Stimulated activated CD4-positive, alpha-beta T cell treated with anti-CD3 and anti-CD28 coated beads, TNF-alpha, amount 100 ng/mL, for 4 hours (primary cell): ENCODE data around the gene GRM8.

Experiments
- DNase-seq, 3 experiments: peaks; one replicate each; pipeline ENCODE4 v3.0.0-alpha.2; 2020; ENCODE audit warnings: low read depth in 3 of 3

Gene GRM8

DNA sequence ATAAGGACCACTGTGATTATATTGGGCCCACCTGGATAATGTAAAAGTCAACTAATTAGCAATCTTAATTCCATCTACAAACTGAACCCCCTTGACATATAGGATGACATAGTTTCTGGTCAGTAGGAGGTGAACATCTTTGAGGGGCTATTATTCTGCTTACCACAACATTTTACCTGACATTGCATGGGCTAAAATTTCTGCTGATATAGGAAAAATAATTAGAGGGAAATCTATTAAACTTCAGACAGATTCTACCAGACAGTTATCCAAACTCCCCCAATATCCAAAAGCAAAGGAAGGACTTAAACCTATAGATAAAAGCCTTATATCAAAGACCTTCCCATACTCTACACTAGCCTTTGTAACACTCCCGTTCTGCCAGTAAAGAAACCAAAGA is 443.6 kb downstream of the GRM8 start:
- DNase-seq: no peak

DNA sequence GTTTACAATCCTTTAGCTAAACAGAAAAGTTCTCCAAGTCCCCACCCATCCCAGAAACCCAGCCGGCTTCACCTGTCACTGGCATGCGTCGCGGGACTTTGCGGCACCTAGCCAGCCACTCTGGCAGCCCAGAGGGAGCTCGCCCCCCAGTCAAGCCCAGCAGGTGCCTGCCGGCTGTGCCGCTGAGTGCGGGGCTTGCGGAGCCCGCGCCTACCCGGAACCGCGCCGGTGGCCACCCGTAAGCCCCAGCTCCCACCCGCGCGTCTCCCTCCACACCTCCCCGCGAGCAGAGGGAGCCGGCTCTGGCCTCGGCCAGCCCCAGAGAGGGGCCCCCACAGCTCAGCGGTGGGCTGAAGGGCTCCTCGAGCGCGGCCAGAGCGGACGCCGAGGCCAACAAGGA is 446.1 kb downstream of the GRM8 start:
- DNase-seq: no peak

GRCh38 chr7:126805351-126805750 is 447.4 kb downstream of the GRM8 start:
- no peak for DNase-seq

GRCh38 chr7:126804604-126805003 is 448.1 kb downstream of the GRM8 start:
- no peak for DNase-seq

DNA sequence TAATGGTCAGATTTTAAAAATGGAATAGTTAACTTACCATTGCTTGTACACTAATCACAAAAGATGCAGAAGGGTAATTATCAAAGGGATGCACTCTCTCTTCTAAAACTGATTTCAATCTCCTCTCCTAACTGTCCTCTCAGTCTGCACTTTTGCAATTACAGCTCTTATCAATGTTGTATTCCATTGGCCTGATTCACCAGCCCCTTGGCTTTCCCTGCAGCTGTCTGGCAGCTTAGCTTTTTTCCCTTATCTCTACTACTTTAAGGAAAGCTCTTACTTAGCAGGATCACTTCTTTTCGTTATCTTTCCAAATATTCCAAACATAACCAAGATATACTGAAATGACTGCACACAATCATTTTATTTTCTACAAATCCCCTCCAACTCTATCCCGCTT is 448.8 kb downstream of the GRM8 start:
- no peak for DNase-seq

- no peak for DNase-seq
These were observed 449.6 kb downstream of the GRM8 start for GRCh38 chr7:126803060-126803665.

- DNase-seq: no peak
These were observed 451.0 kb downstream of the GRM8 start for GRCh38 chr7:126801733-126802132.

DNA sequence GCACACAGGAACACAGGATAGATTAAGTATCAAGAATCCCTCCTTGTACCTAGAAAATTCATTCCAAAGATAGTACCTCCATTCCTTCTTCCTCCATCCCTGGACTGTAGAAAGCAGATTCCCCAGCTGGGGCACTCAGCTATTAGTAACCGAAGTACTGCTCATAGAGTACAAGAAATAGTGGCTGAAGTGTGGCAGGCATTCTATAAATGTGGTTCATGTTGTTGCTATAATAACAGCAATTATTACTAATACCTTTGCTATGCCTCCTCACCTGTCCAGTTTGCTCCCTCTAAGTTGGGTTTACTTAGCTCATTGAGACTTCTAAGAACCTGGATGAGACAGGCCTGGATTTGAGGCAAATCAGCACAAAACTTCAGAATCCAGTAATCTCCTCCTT is 453.2 kb downstream of the GRM8 start:
- DNase-seq: no peak

GRCh38 chr7:126792521-126792920 is 460.2 kb downstream of the GRM8 start:
- DNase-seq: no peak

GRCh38 chr7:126791306-126791705 is 461.4 kb downstream of the GRM8 start:
- DNase-seq: no peak

DNA sequence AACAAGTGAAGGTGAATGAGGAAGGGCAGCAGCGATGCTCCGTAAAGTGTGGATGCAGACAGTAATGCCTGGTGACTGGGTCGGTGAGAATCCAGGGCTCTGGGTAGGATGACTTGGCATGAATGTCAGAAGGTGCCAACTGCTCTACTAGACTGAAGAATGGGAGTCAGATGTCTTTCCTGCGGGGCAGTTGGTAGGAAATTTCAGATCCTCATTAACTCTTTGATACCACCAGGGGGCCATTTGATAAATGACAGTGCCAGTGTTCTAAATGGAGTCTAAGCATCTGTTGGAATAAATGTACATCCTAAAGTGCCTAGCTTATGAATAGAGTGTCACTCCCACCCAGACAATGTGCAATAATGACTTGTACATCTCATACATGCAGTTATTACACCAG is 462.0 kb downstream of the GRM8 start:
- DNase-seq: no peak

- DNase-seq: no peak
These were observed 469.1 kb downstream of the GRM8 start for GRCh38 chr7:126783613-126784012.

DNA sequence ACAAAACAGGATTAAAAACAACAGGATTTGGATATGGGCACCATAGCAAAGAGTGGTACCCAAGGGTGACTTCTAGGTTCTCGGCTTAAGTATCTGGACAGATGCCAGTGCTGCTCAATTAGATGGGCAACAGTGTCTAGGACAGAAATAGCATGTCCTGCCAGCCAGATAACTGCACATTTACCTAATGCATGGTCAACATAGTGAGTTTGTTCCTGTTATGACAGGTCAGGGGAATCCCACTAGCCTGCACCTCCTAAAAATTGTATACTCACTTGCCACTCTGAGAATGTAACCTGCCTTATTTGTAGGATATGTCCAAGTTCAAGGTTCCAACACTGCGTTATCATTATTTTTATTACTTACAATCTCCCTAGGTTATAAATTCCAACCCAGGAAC is 471.7 kb downstream of the GRM8 start:
- DNase-seq: no peak

DNA sequence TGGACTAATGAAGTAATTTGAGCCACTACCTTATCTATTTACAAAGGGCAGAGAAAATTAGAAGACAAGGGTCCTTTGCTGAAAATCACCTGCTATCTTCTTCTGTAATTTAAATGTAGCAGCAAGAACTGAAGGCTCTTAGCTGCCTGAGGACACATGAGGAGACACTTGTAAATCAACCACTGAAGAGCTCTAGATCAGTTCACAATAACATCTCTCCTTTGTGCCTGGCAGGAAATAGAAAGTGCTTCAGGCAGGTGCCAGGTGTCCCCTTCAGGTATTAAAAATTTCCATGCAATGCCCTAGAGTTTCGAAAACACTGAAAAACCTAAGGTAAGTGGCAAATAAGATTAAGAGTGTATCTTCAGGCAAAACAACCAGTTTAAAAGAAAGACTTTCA is 474.6 kb downstream of the GRM8 start:
- no peak for DNase-seq

DNA sequence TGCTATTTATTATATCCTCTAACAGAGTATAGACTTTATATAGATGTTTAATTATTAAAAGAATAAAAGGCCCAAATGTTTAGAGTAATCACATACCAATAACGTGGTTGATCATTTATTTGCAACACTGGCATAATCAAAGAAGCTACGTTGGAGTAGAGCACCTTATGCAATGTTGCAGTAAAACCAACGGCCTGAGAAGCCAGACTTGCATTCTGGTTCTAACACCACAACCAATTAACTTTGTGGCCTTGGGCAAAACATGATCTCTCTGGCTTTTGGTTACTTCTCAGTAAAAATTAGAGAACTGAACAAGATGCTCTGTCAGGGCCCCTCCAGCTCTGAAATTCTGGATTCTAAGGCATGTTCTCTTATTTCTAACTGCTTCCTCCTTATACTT is 476.2 kb downstream of the GRM8 start:
- DNase-seq: no peak

DNA sequence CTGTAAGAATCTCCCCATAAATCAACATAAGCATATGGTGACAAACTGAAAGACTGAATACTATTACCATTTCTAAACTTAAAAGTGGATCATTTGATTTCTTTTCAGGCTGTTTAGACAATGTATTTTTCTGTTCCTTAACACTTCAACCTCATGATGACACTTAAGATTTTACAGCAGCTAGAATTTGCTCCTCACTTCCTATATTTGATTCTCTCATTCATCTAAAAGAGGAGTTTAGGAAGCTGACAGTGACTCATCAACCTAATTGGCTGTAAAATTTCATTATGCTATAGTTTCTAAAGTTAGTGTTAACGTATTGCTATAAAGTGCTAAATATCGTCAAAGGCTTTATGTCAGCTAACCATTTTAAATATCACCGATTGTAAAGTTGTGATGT is 478.7 kb downstream of the GRM8 start:
- DNase-seq: no peak

- DNase-seq: no peak
These were observed 483.9 kb downstream of the GRM8 start for GRCh38 chr7:126768836-126769235.

- DNase-seq: no peak
These were observed 491.7 kb downstream of the GRM8 start for GRCh38 chr7:126760914-126761577.

DNA sequence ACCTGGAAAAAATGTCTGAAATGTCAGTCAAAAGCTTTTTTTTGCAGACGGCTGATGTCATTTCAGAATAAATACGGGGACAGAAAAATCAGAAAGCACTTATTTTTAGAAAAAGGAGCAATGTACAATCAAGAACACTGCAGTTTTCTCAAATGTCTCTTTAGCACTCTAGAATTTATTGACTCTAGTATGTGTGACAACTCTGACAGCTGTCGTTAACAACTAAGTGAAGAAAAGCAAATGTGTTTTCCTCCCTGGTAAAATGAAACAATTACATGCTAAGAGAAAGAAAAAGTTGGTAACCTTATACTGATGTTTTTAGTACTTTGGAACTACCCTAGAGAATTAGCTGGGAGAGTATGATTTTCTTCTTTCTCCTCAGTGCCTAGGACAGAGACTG is 497.4 kb downstream of the GRM8 start:
- DNase-seq: no peak

- no peak for DNase-seq
These were observed 502.4 kb downstream of the GRM8 start for GRCh38 chr7:126750207-126750911.

DNA sequence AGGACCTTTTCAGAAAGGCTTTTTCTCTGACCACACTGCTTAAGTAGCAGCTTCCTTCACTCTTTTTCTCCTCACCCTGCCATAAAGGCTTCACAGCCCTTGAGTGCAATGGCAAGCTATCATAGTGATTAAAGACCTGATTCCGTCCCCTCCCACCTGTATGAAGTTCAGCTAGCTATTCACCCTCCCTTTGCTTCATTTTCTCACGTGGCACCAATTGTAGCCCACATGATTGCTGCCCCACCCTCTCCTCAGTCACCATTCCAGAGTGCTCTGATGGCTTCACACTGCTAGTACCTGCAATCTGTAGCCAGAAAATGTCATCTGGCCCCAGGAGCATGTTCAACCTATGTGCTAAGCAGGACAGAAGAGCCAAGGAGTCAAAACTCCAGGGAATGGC is 523.8 kb downstream of the GRM8 start:
- no peak for DNase-seq

- no peak for DNase-seq
These were observed 524.8 kb downstream of the GRM8 start for GRCh38 chr7:126727930-126728391.

- no peak for DNase-seq
These were observed 528.7 kb downstream of the GRM8 start for GRCh38 chr7:126723966-126724544.
